ENCODE results near the gene RGS3. TPM values are rescaled to one million over a fixed set of nuclear protein-coding genes. Genes with fewer than 3 reads are reported as not detected.
"Not testable (repeated sequence)": the region's sequence is repeated elsewhere in the genome, so short reads cannot be mapped to it uniquely, and the experiment has no call there.

RGS3 gene
- total RNA-seq, 8 experiments from 2014 or later = 5.7 to 82.3 (median 50.6) TPM

GRCh38 chr9:113538701-113539430 is 75.3 kb downstream of the RGS3 start:
- peaks cover 60 to 63% of the 10 kb centered on the region in 2 donors for H3K4me1 ChIP-seq (replicated peaks in 1 of 2)
- 40 to 100% (median 92%) methylated on average over 1 to 10 of the region's 14 CpGs; no CpG with 5 or more reads in 2 of the 10 experiments for WGBS, 10 experiments
- no peak overlapping the region for H3K4me3 ChIP-seq
- no peak overlapping the region for H3K27ac ChIP-seq
- in situ Hi-C loops (cut with MboI; ENCODE audit: low pct_unique_long_range_greater_than_20kb in 2 of 9, low sequenced_read_pairs in 9 of 9, unreplicated experiment in 9 of 9) = no loop called here
- ATAC-seq (replicated peaks in 6 of 8) = no peak

- H3K4me1 ChIP-seq (replicated peaks in 1 of 2) = peaks cover 73 to 76% of the 10 kb centered on the region in 2 donors
- WGBS, 10 experiments = 20 to 100% (median 81%) methylated on average over 1 to 5 of the region's 6 CpGs; no CpG with 5 or more reads in 6 of the 10 experiments
- in situ Hi-C loops (cut with MboI; ENCODE audit: low pct_unique_long_range_greater_than_20kb in 2 of 9, low sequenced_read_pairs in 9 of 9, unreplicated experiment in 9 of 9) = no loop called here
- ATAC-seq (replicated peaks in 6 of 8) = no peak
- peak overlapping the region; percentile 82 to 91 for H3K27ac ChIP-seq
- no peak overlapping the region for H3K4me3 ChIP-seq
These were observed 76.9 kb downstream of the RGS3 start for GRCh38 chr9:113540466-113540865.

- 13 to 88% (median 64%) methylated on average over 1 to 5 of the region's 12 CpGs; no CpG with 5 or more reads in 2 of the 10 experiments for WGBS, 10 experiments
- ATAC-seq (replicated peaks in 6 of 8) = peak; percentile 63 to 100 (median 76)
- in situ Hi-C loops (cut with MboI; ENCODE audit: low pct_unique_long_range_greater_than_20kb in 2 of 9, low sequenced_read_pairs in 9 of 9, unreplicated experiment in 9 of 9) = no loop called here
- Histone ChIP-seq H3K27ac (peak overlapping the region; percentile 82 to 91), H3K4me1 (replicated peaks in 1 of 2) (peaks cover 73 to 76% of the 10 kb centered on the region in 2 donors), H3K4me3 (no peak overlapping the region)
These were observed 77.7 kb downstream of the RGS3 start for GRCh38 chr9:113541019-113541900.

GRCh38 chr9:113542006-113542405 is 78.5 kb downstream of the RGS3 start:
- in situ Hi-C loops (cut with MboI; ENCODE audit: low pct_unique_long_range_greater_than_20kb in 2 of 9, low sequenced_read_pairs in 9 of 9, unreplicated experiment in 9 of 9) = no loop called here
- Histone ChIP-seq H3K27ac (peak overlapping the region; percentile 82 to 91), H3K4me3 (no peak overlapping the region), H3K4me1 (replicated peaks in 1 of 2) (peaks cover 73 to 76% of the 10 kb centered on the region in 2 donors)
- WGBS, 10 experiments = 0 to 100% (median 85%) methylated on average over 1 to 6 of the region's 7 CpGs; no CpG with 5 or more reads in 2 of the 10 experiments
- no peak for ATAC-seq (replicated peaks in 6 of 8)

- H3K27ac ChIP-seq = peak overlapping the region; percentile 82 to 91
- H3K4me1 ChIP-seq (replicated peaks in 1 of 2) = peaks cover 69 to 73% of the 10 kb centered on the region in 2 donors
- H3K4me3 ChIP-seq = no peak overlapping the region
- WGBS, 10 experiments = 20 to 100% (median 72%) methylated on average over 1 to 2 of the region's 5 CpGs; no CpG with 5 or more reads in 6 of the 10 experiments
- ATAC-seq (replicated peaks in 6 of 8) = no peak
- in situ Hi-C loops (cut with MboI; ENCODE audit: low pct_unique_long_range_greater_than_20kb in 2 of 9, low sequenced_read_pairs in 9 of 9, unreplicated experiment in 9 of 9) = no loop called here
These were observed 79.2 kb downstream of the RGS3 start for GRCh38 chr9:113542741-113543140.

GRCh38 chr9:113543296-113543981 is 79.9 kb downstream of the RGS3 start:
- peak in 5 of 8 experiments; percentile 1 to 30 (median 15) for ATAC-seq (replicated peaks in 6 of 8)
- no peak overlapping the region for H3K4me3 ChIP-seq

GRCh38 chr9:113543982-113544303 is 80.4 kb downstream of the RGS3 start:
- 0 to 25% (median 0%) methylated on average over 1 to 3 of the region's 3 CpGs; no CpG with 5 or more reads in 3 of the 10 experiments for WGBS, 10 experiments
- in situ Hi-C loops (cut with MboI; ENCODE audit: low pct_unique_long_range_greater_than_20kb in 2 of 9, low sequenced_read_pairs in 9 of 9, unreplicated experiment in 9 of 9) = no loop called here
- Histone ChIP-seq H3K4me3 (no peak overlapping the region), H3K4me1 (replicated peaks in 1 of 2) (peaks cover 81 to 85% of the 10 kb centered on the region in 2 donors), H3K27ac (peak overlapping the region; percentile 78 to 82)
- peak in 7 of 8 experiments; percentile 65 to 82 (median 79) for ATAC-seq (replicated peaks in 6 of 8)

More at GRCh38 chr9:113543296-113543981, 79.9 kb downstream of the RGS3 start:
- Histone ChIP-seq H3K27ac (peak overlapping the region; percentile 82 to 91), H3K4me1 (replicated peaks in 1 of 2) (peaks cover 76 to 80% of the 10 kb centered on the region in 2 donors)
- 20 to 100% (median 44%) methylated on average over 1 to 4 of the region's 10 CpGs; no CpG with 5 or more reads in 2 of the 10 experiments for WGBS, 10 experiments
- in situ Hi-C loops (cut with MboI; ENCODE audit: low pct_unique_long_range_greater_than_20kb in 2 of 9, low sequenced_read_pairs in 9 of 9, unreplicated experiment in 9 of 9) = no loop called here

- no peak overlapping the region for H3K4me3 ChIP-seq
- in situ Hi-C loops (cut with MboI; ENCODE audit: low pct_unique_long_range_greater_than_20kb in 2 of 9, low sequenced_read_pairs in 9 of 9, unreplicated experiment in 9 of 9) = no loop called here
- 50 to 100% (median 83%) methylated on average over 1 to 2 of the region's 2 CpGs; no CpG with 5 or more reads in 4 of the 10 experiments for WGBS, 10 experiments
- no peak for ATAC-seq (replicated peaks in 6 of 8)
- peak overlapping the region; percentile 67 to 78 for H3K27ac ChIP-seq
- peaks cover 86 to 91% of the 10 kb centered on the region in 2 donors for H3K4me1 ChIP-seq (replicated peaks in 1 of 2)
These were observed 81.5 kb downstream of the RGS3 start for GRCh38 chr9:113545068-113545467.

GRCh38 chr9:113546566-113546965 is 83.0 kb downstream of the RGS3 start:
- ATAC-seq (replicated peaks in 6 of 8) = no peak
- Histone ChIP-seq H3K4me1 (replicated peaks in 1 of 2) (peaks cover 71 to 76% of the 10 kb centered on the region in 2 donors), H3K27ac (peak overlapping the region in 1 of 2 donors; percentile 27), H3K4me3 (no peak overlapping the region)
- 53 to 100% (median 81%) methylated on average over 1 to 5 of the region's 5 CpGs for WGBS, 10 experiments
- in situ Hi-C loops (cut with MboI; ENCODE audit: low pct_unique_long_range_greater_than_20kb in 2 of 9, low sequenced_read_pairs in 9 of 9, unreplicated experiment in 9 of 9) = no loop called here

GRCh38 chr9:113547501-113547900 is 84.0 kb downstream of the RGS3 start:
- H3K27ac ChIP-seq = no peak overlapping the region
- peaks cover 62 to 66% of the 10 kb centered on the region in 2 donors for H3K4me1 ChIP-seq (replicated peaks in 1 of 2)
- in situ Hi-C loops (cut with MboI; ENCODE audit: low pct_unique_long_range_greater_than_20kb in 2 of 9, low sequenced_read_pairs in 9 of 9, unreplicated experiment in 9 of 9) = no loop called here
- H3K4me3 ChIP-seq = no peak overlapping the region
- 64 to 100% (median 93%) methylated on average over 1 to 5 of the region's 5 CpGs; no CpG with 5 or more reads in 1 of the 10 experiments for WGBS, 10 experiments
- ATAC-seq (replicated peaks in 6 of 8) = no peak

GRCh38 chr9:113548221-113549041 is 84.9 kb downstream of the RGS3 start:
- Histone ChIP-seq H3K4me3 (no peak overlapping the region), H3K27ac (peak overlapping the region; percentile 24 to 47), H3K4me1 (replicated peaks in 1 of 2) (peaks cover 53 to 57% of the 10 kb centered on the region in 2 donors)
- 0 to 100% (median 48%) methylated on average over 1 to 5 of the region's 11 CpGs; no CpG with 5 or more reads in 4 of the 10 experiments for WGBS, 10 experiments
- in situ Hi-C loops (cut with MboI; ENCODE audit: low pct_unique_long_range_greater_than_20kb in 2 of 9, low sequenced_read_pairs in 9 of 9, unreplicated experiment in 9 of 9) = no loop called here
- ATAC-seq (replicated peaks in 6 of 8) = peak; percentile 26 to 78 (median 40)

GRCh38 chr9:113549892-113550291 is 86.4 kb downstream of the RGS3 start:
- H3K4me3 ChIP-seq; ATAC-seq (replicated peaks in 6 of 8); in situ Hi-C loops (cut with MboI; ENCODE audit: low pct_unique_long_range_greater_than_20kb in 2 of 9, low sequenced_read_pairs in 9 of 9, unreplicated experiment in 9 of 9); H3K27ac ChIP-seq: not testable (repeated sequence)
- 83 to 100% (median 100%) methylated on average over 1 to 5 of the region's 8 CpGs; no CpG with 5 or more reads in 3 of the 10 experiments for WGBS, 10 experiments
- H3K4me1 ChIP-seq (replicated peaks in 1 of 2) = peaks cover 40 to 51% of the 10 kb centered on the region in 2 donors
